ENCODE data around the gene ACACB.

DNA sequence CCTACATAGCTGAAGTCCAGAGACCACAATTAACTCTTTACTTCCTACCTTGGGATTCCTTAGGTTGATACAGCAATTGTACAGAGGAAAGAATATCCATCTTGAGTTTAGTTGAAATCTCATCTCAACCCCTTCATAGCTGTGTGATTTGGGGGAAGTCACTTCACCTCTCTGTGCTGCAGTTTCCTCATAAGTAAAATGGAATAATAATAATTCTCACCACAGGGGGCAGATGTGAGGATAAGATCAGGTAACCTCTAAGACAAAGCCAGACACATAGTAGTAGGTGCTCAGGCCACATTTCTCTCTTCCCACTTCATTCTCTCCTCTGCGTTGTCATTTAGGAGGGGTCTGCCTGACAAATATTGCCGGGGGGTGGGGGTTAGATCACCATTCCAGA is 186.0 kb downstream of the ACACB start:
- TF ChIP-seq CTCF (IDR thresholded peaks at IDR 0.05) (peak in 3 of 6 experiments; percentile 15 to 41 (median 31)), POLR2A (IDR thresholded peaks at IDR 0.05) (no peak)

Data from esophagus squamous epithelium (tissue), 4 donors.